ENCODE data around the gene PIN4.

- TF ChIP-seq CTCF (conservative IDR thresholded peaks at IDR 0.05; ENCODE audit: low read length): peak; percentile 79
- TF ChIP-seq EZH2phosphoT487 (IDR thresholded peaks at IDR 0.05; ENCODE audit: borderline replicate concordance): no peak
These were observed 64.0 kb downstream of the PIN4 start for GRCh38 chrX:72245461-72246089.
